Measurements from ENCODE around the gene PDCD1LG2.

- TF ChIP-seq POLR2AphosphoS5 (IDR thresholded peaks at IDR 0.05; ENCODE audit: low read depth, low read length) = no peak
- TF ChIP-seq CTCF (IDR thresholded peaks at IDR 0.05) = no peak
- TF ChIP-seq TCF7L2 (IDR thresholded peaks at IDR 0.05; ENCODE audit: low read depth, low read length) = no peak
Observed at GRCh38 chr9:5552301-5552700, 42.0 kb downstream of the PDCD1LG2 start.

Measured in Panc1 (cell line).